ENCODE measurements around the gene CNTN1. TPM values are rescaled to one million over a fixed set of nuclear protein-coding genes. Genes with fewer than 3 reads are reported as not detected.

Gene CNTN1
- polyA plus RNA-seq, 1 of the 3 experiments (the other 2 are of a cell fraction): 0.13 TPM

GRCh38 chr12:40733871-40734270 is 41.6 kb downstream of the CNTN1 start:
- Histone ChIP-seq H3K4me1 (ENCODE audit: control insufficient read depth in 1 of 2, insufficient read depth in 2 of 2, low read depth in 1 of 2, low read length in 1 of 2) (peaks cover 0 to 18% of the 10 kb centered on the region in 2 experiments; a peak in 2 of 4 replicates), H2AFZ (ENCODE audit: low read depth) (no peak overlapping the region), H3K4me2 (no peak overlapping the region), H3K9ac (no peak overlapping the region), H4K20me1 (ENCODE audit: insufficient read depth) (no peaks in the 10 kb centered on the region), H3K79me2 (ENCODE audit: insufficient read depth) (no peaks in the 10 kb centered on the region), H3K9me3 (no peaks in the 10 kb centered on the region), H3F3A (replicated peaks; ENCODE audit: insufficient read depth) (no peaks in the 10 kb centered on the region), H3K36me3 (replicated peaks in 1 of 2; ENCODE audit: control insufficient read depth in 1 of 2, insufficient read depth in 2 of 2, low read length in 1 of 2) (no peaks in the 10 kb centered on the region), H3K27ac (ENCODE audit: low read depth in 2 of 2, low read length in 1 of 2) (peak overlapping the region in 1 of 2 experiments; percentile 95; a peak in 2 of 4 replicates), H3K4me3 (ENCODE audit: low read depth in 2 of 2, low read length in 1 of 2) (no peak overlapping the region), H3K27me3 (ENCODE audit: insufficient read depth) (no peaks in the 10 kb centered on the region), H3K9me2 (no peaks in the 10 kb centered on the region)
- CTCF ChIA-PET: interaction anchor here (0.8 to 2.9 kb wide), 3 partner anchors 41 to 188 kb away, joined by 3 to 8 read pairs (median 4); partner anchors contain the start of gene CNTN1
- DNase-seq: peak; percentile 16
- POLR2A ChIA-PET: interaction anchor here (1.6 kb wide), 1 partner anchor 36 kb away, joined by 5 read pairs; no protein-coding TSS in a partner anchor
- TF ChIP-seq TEAD4 (IDR thresholded peaks at IDR 0.05; ENCODE audit: borderline replicate concordance, insufficient read depth) (no peak), SMC3 (IDR thresholded peaks at IDR 0.05; ENCODE audit: low read depth, low read length) (no peak), EZH2phosphoT487 (IDR thresholded peaks at IDR 0.05; ENCODE audit: borderline replicate concordance, low read depth) (no peak), USF2 (IDR thresholded peaks at IDR 0.05; ENCODE audit: borderline replicate concordance, low read depth, low read length) (no peak), CTCF (IDR thresholded peaks at IDR 0.05) (no peak), JUND (IDR thresholded peaks at IDR 0.05) (no peak), FOSL2 (IDR thresholded peaks at IDR 0.05; ENCODE audit: borderline replicate concordance, low read depth) (no peak), RXRA (IDR thresholded peaks at IDR 0.05; ENCODE audit: borderline replicate concordance, low read depth) (no peak), GATA2 (CRISPR knock-in tag; IDR thresholded peaks at IDR 0.05) (peak; percentile 91), MEF2A (IDR thresholded peaks at IDR 0.05; ENCODE audit: borderline replicate concordance, low read depth) (no peak), RFX5 (IDR thresholded peaks at IDR 0.05; ENCODE audit: low read length) (no peak), CHD2 (IDR thresholded peaks at IDR 0.05; ENCODE audit: low read length, partially characterized antibody) (peak; percentile 23), GABPA (IDR thresholded peaks at IDR 0.05; ENCODE audit: low read depth) (no peak), RCOR1 (IDR thresholded peaks at IDR 0.05; ENCODE audit: low read length) (peak; percentile 84), RAD21 (IDR thresholded peaks at IDR 0.05; ENCODE audit: low read length) (no peak), NFIC (IDR thresholded peaks at IDR 0.05; ENCODE audit: borderline replicate concordance) (no peak), FOXM1 (IDR thresholded peaks at IDR 0.05; ENCODE audit: low read depth) (no peak), TCF12 (IDR thresholded peaks at IDR 0.05) (peak; percentile 54), FOXJ3 (CRISPR knock-in tag; IDR thresholded peaks at IDR 0.05) (peak; percentile 90), SIN3A (IDR thresholded peaks at IDR 0.05; ENCODE audit: borderline replicate concordance, low read depth, low read length) (no peak), IRF3 (IDR thresholded peaks at IDR 0.05; ENCODE audit: low read depth, low read length) (no peak)
- TF ChIP-seq, protein P1, sequence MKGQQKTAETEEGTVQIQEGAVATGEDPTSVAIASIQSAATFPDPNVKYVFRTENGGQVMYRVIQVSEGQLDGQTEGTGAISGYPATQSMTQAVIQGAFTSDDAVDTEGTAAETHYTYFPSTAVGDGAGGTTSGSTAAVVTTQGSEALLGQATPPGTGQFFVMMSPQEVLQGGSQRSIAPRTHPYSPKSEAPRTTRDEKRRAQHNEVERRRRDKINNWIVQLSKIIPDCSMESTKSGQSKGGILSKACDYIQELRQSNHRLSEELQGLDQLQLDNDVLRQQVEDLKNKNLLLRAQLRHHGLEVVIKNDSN (IDR thresholded peaks at IDR 0.05; ENCODE audit: borderline replicate concordance, low read depth): no peak
- TF ChIP-seq, protein P2, sequence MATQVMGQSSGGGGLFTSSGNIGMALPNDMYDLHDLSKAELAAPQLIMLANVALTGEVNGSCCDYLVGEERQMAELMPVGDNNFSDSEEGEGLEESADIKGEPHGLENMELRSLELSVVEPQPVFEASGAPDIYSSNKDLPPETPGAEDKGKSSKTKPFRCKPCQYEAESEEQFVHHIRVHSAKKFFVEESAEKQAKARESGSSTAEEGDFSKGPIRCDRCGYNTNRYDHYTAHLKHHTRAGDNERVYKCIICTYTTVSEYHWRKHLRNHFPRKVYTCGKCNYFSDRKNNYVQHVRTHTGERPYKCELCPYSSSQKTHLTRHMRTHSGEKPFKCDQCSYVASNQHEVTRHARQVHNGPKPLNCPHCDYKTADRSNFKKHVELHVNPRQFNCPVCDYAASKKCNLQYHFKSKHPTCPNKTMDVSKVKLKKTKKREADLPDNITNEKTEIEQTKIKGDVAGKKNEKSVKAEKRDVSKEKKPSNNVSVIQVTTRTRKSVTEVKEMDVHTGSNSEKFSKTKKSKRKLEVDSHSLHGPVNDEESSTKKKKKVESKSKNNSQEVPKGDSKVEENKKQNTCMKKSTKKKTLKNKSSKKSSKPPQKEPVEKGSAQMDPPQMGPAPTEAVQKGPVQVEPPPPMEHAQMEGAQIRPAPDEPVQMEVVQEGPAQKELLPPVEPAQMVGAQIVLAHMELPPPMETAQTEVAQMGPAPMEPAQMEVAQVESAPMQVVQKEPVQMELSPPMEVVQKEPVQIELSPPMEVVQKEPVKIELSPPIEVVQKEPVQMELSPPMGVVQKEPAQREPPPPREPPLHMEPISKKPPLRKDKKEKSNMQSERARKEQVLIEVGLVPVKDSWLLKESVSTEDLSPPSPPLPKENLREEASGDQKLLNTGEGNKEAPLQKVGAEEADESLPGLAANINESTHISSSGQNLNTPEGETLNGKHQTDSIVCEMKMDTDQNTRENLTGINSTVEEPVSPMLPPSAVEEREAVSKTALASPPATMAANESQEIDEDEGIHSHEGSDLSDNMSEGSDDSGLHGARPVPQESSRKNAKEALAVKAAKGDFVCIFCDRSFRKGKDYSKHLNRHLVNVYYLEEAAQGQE (IDR thresholded peaks at IDR 0.05; ENCODE audit: low read depth, low read length): no peak
- TF ChIP-seq, protein P3, sequence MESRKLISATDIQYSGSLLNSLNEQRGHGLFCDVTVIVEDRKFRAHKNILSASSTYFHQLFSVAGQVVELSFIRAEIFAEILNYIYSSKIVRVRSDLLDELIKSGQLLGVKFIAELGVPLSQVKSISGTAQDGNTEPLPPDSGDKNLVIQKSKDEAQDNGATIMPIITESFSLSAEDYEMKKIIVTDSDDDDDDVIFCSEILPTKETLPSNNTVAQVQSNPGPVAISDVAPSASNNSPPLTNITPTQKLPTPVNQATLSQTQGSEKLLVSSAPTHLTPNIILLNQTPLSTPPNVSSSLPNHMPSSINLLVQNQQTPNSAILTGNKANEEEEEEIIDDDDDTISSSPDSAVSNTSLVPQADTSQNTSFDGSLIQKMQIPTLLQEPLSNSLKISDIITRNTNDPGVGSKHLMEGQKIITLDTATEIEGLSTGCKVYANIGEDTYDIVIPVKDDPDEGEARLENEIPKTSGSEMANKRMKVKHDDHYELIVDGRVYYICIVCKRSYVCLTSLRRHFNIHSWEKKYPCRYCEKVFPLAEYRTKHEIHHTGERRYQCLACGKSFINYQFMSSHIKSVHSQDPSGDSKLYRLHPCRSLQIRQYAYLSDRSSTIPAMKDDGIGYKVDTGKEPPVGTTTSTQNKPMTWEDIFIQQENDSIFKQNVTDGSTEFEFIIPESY (IDR thresholded peaks at IDR 0.05; ENCODE audit: borderline replicate concordance, low read depth): no peak
